DND-41 (cell line): ENCODE results near the gene USP17L11.
"Not testable (repeated sequence)": the region's sequence is repeated elsewhere in the genome, so short reads cannot be mapped to it uniquely, and the experiment has no call there.

Experiments
- ATAC-seq: fragments of 200-7000 bp; cut with Tn5 transposase; 3 replicates; pipeline ENCODE4 v1.9.1; 2021; ENCODE audit warnings: low read depth; ENCODE audit not compliant: insufficient read depth
- DNase-seq: peaks from one replicate; pipeline ENCODE4 v3.0.0-alpha.2; 2020
- H2AFZ ChIP-seq: 2 replicates; pipeline ENCODE4 v1.6.0; 2012; ENCODE audit warnings: low read depth, low read length
- H3K27ac ChIP-seq: 2 replicates; pipeline ENCODE4 v1.5.1; 2012; ENCODE audit warnings: low read length, inconsistent platforms
- H3K27me3 ChIP-seq: fragments of 200-600 bp; sonication (generic); 2 replicates; pipeline ENCODE4 v1.6.0; 2012; ENCODE audit warnings: low read length, mild to moderate bottlenecking, inconsistent platforms; ENCODE audit not compliant: insufficient read depth, poor library complexity
- H3K36me3 ChIP-seq: 2 replicates; pipeline ENCODE4 v1.5.1; 2012; ENCODE audit warnings: low read length, inconsistent platforms; ENCODE audit not compliant: insufficient read depth
- H3K4me1 ChIP-seq: 2 replicates; pipeline ENCODE4 v1.5.1; 2012; ENCODE audit warnings: mild to moderate bottlenecking, low read length; ENCODE audit not compliant: insufficient read depth
- H3K4me2 ChIP-seq: 2 replicates; pipeline ENCODE4 v1.6.0; 2012; ENCODE audit warnings: mild to moderate bottlenecking, moderate library complexity, low read length, inconsistent platforms; ENCODE audit not compliant: insufficient read depth
- H3K4me3 ChIP-seq, 2 experiments: fragments of 200-600 bp in 1 of 2; shearing (Covaris generic) in 1 of 2; 2 replicates each; pipeline ENCODE4 v1.5.1; 2012 to 2016; ENCODE audit warnings: inconsistent platforms in 2 of 2, low read length in 2 of 2, mild to moderate bottlenecking in 2 of 2, low read depth in 1 of 2, moderate library complexity in 1 of 2
- H3K79me2 ChIP-seq: 2 replicates; pipeline ENCODE4 v1.6.0; 2012; ENCODE audit warnings: low read length, inconsistent platforms; ENCODE audit not compliant: insufficient read depth
- H3K9ac ChIP-seq: 2 replicates; pipeline ENCODE4 v1.6.0; 2012; ENCODE audit warnings: low read depth, mild to moderate bottlenecking, inconsistent platforms, low read length, moderate library complexity
- H3K9me3 ChIP-seq: 2 replicates; pipeline ENCODE4 v1.5.1; 2012; ENCODE audit warnings: low read length, moderate library complexity, mild to moderate bottlenecking, inconsistent platforms; ENCODE audit not compliant: insufficient read depth, severe bottlenecking
- H4K20me1 ChIP-seq: 2 replicates; pipeline ENCODE4 v1.6.0; 2012; ENCODE audit warnings: low read length; ENCODE audit not compliant: insufficient read depth

The USP17L11 gene, protein sequence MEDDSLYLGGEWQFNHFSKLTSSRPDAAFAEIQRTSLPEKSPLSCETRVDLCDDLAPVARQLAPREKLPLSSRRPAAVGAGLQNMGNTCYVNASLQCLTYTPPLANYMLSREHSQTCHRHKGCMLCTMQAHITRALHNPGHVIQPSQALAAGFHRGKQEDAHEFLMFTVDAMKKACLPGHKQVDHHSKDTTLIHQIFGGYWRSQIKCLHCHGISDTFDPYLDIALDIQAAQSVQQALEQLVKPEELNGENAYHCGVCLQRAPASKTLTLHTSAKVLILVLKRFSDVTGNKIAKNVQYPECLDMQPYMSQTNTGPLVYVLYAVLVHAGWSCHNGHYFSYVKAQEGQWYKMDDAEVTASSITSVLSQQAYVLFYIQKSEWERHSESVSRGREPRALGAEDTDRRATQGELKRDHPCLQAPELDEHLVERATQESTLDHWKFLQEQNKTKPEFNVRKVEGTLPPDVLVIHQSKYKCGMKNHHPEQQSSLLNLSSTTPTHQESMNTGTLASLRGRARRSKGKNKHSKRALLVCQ

DNA sequence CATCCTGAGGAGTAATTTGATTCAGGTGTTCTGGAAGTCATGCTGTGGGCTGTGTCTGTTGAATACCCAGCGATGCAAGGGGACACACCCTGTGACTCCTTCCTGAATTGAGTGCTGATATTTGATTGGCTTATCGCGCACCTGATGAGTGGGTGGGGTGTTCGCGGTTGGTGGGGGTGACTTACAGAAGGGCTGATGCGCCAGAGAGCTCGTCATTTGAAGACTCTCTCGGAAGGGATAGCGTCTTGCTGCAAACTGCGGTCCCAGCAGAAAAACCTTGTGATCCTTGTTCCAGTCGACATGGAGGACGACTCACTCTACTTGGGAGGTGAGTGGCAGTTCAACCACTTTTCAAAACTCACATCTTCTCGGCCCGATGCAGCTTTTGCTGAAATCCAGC is at the start of gene USP17L11:
USP17L11 (plus strand) TSS at position 301 of the 400 bp plus-strand sequence; CDS start at position 301, 0 bp downstream.
- not testable (repeated sequence) for H3K9me3 ChIP-seq, DNase-seq, H3K4me3 ChIP-seq, H3K4me2 ChIP-seq, H4K20me1 ChIP-seq, H3K27me3 ChIP-seq, H2AFZ ChIP-seq, H3K27ac ChIP-seq, ATAC-seq, H3K36me3 ChIP-seq, H3K9ac ChIP-seq, H3K4me1 ChIP-seq, H3K79me2 ChIP-seq

DNA sequence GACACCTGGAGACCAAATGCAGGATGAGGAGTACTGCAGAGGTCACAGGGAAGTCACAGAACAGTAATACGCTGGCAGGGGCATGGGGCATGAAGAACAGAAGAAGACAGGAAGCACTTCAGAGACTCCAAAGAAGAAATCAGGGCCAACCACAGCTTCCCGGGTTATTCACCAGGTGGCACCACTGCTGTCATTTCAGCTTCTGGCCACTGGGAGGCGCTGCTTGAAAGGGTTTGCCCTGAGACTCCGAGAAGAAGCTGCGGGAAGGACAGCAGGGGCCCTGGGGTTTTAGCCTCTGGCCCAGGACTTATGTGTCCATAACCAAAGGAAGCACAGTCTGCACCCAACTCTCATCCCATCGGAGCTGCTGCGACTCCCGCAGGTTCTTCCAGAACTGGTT is 49.2 kb upstream of the USP17L11 start:
- H3K9me3 ChIP-seq, DNase-seq, H3K27ac ChIP-seq, H3K79me2 ChIP-seq, ATAC-seq, H3K4me1 ChIP-seq, H3K27me3 ChIP-seq, H3K4me2 ChIP-seq, H3K9ac ChIP-seq, H3K4me3 ChIP-seq, H4K20me1 ChIP-seq, H2AFZ ChIP-seq, H3K36me3 ChIP-seq: not testable (repeated sequence)

DNA sequence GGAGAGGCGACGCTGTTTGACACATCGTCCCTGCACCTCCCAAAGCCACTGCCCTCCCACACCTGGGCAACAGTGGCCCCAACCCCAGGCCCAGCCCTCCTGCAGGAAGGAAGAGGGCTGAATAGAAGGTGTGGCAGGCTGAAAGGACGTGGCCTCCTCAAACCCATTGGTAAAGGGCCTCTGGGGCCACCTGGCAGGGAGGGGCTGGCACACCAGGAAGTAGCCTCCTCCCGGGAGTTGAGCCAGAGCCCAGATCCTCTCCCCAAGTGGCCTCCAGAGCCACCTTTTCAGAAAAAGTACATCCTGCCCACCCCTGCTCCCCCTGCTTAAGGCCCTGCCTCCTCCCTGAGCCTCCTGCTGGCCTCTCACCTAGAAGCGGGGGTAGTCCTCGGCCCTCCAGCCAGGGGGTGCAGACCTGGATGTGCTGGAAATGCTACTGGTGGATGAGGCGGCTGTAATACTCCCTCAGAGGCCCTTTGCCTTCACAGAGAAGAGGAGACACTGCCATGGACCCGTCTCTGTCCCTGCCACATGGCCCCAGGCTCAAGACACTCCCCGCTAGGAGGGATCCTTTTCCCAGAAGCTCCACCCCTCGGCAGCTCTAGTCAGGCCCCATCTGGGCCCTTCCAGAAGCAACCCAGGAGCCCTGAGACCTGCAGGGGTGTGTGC is 45.3 kb upstream of the USP17L11 start, which contains the start of gene FAM90A26:
FAM90A26 (plus strand) TSS at position 619 of the 669 bp plus-strand sequence. CDS start 2,764 bp downstream, outside the sequence.
- H3K4me3 ChIP-seq, H3K27me3 ChIP-seq, H3K36me3 ChIP-seq, H3K79me2 ChIP-seq, H3K4me2 ChIP-seq, H2AFZ ChIP-seq, H4K20me1 ChIP-seq, H3K27ac ChIP-seq, DNase-seq, ATAC-seq, H3K9me3 ChIP-seq, H3K4me1 ChIP-seq, H3K9ac ChIP-seq: not testable (repeated sequence)

DNA sequence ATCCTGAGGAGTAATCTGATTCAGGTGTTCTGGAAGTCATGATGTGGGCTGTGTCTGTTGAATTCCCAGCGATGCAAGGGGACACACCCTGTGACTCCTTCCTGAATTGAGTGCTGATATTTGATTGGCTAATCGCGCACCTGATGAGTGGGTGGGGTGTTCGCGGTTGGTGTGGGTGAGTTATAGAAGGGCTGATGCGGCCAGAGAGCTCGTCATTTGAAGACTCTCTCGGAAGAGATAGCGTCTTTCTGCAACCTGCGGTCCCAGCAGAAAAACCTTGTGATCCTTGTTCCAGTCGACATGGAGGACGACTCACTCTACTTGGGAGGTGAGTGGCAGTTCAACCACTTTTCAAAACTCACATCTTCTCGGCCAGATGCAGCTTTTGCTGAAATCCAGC is 4.8 kb upstream of the USP17L11 start, which contains the start of gene USP17L10:
USP17L10 (plus strand) TSS at position 301 of the 400 bp plus-strand sequence; CDS start at position 301, 0 bp downstream.
- not testable (repeated sequence) for H3K4me3 ChIP-seq, H2AFZ ChIP-seq, H3K27me3 ChIP-seq, H3K4me1 ChIP-seq, H3K36me3 ChIP-seq, ATAC-seq, DNase-seq, H3K79me2 ChIP-seq, H3K9me3 ChIP-seq, H4K20me1 ChIP-seq, H3K27ac ChIP-seq, H3K9ac ChIP-seq, H3K4me2 ChIP-seq

DNA sequence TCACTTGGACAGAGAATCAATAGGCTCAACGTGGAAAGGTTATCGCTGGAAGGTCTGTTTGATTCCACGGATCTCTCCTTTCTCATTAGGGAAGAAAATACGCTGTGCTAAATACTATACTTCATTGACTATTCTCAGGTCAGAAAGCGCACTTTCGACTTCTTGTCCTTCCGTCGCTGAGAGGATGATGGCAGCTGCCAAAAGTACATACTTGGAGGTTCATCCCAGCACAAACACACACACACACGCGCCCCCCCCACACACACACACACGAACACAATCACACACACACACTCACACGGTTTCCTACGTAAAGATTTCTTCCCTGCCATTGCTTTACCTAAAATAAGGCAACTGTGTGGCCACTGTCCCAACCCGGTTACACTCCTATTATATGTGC is 504 bp upstream of the USP17L11 start:
- H4K20me1 ChIP-seq, H3K79me2 ChIP-seq, ATAC-seq, H3K27me3 ChIP-seq, H3K27ac ChIP-seq, H2AFZ ChIP-seq, H3K4me2 ChIP-seq, H3K9ac ChIP-seq, H3K4me3 ChIP-seq, H3K36me3 ChIP-seq, H3K4me1 ChIP-seq, H3K9me3 ChIP-seq: not testable (repeated sequence)
- DNase-seq: peak; percentile 0

DNA sequence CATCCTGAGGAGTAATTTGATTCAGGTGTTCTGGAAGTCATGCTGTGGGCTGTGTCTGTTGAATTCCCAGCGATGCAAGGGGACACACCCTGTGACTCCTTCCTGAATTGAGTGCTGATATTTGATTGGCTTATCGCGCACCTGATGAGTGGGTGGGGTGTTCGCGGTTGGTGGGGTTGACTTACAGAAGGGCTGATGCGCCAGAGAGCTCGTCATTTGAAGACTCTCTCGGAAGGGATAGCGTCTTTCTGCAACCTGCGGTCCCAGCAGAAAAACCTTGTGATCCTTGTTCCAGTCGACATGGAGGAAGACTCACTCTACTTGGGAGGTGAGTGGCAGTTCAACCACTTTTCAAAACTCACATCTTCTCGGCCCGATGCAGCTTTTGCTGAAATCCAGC is 4.6 kb downstream of the USP17L11 start, which contains the start of gene USP17L12:
USP17L12 (plus strand) TSS at position 301 of the 400 bp plus-strand sequence; CDS start at position 301, 0 bp downstream.
- not testable (repeated sequence) for H3K36me3 ChIP-seq

DNA sequence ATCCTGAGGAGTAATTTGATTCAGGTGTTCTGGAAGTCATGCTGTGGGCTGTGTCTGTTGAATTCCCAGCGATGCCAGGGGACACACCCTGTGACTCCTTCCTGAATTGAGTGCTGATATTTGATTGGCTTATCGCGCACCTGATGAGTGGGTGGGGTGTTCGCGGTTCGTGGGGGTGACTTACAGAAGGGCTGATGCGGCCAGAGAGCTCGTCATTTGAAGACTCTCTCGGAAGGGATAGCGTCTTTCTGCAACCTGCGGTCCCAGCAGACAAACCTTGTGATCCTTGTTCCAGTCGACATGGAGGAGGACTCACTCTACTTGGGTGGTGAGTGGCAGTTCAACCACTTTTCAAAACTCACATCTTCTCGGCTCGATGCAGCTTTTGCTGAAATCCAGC is 9.4 kb downstream of the USP17L11 start, which contains the start of gene USP17L13:
USP17L13 (plus strand) TSS at position 301 of the 400 bp plus-strand sequence; CDS start at position 301, 0 bp downstream.
- not testable (repeated sequence) for H2AFZ ChIP-seq, H4K20me1 ChIP-seq

More for the DNA sequence above, 4.6 kb downstream of the USP17L11 start, which contains the start of gene USP17L12:
- H3K27ac ChIP-seq, H3K4me1 ChIP-seq, DNase-seq, H3K9me3 ChIP-seq, H3K9ac ChIP-seq, H3K79me2 ChIP-seq, H4K20me1 ChIP-seq, H3K4me2 ChIP-seq, H2AFZ ChIP-seq, H3K27me3 ChIP-seq, H3K4me3 ChIP-seq, ATAC-seq: not testable (repeated sequence)

More for the DNA sequence above, 9.4 kb downstream of the USP17L11 start, which contains the start of gene USP17L13:
- H3K79me2 ChIP-seq, H3K4me1 ChIP-seq, H3K27me3 ChIP-seq, H3K9me3 ChIP-seq, H3K36me3 ChIP-seq, H3K4me2 ChIP-seq, H3K27ac ChIP-seq, H3K9ac ChIP-seq, DNase-seq, ATAC-seq, H3K4me3 ChIP-seq: not testable (repeated sequence)
